Sigmoid colon (tissue), 7 donors: ENCODE measurements around the gene NAA50. TPM values are rescaled to one million over a fixed set of nuclear protein-coding genes. Genes with fewer than 3 reads are reported as not detected.

ENCODE experiments used
- DNase-seq: peaks from one replicate; pipeline ENCODE4 v3.0.0-alpha.2; 2019
- H3K27ac ChIP-seq, 4 donors: fragments of 200-600 bp; sonication (generic); one replicate each; pipeline ENCODE4 v1.5.1; 2016 to 2019; ENCODE audit warnings: mild to moderate bottlenecking in 1 of 4
- H3K27me3 ChIP-seq, 3 donors: fragments of 200-600 bp; sonication (generic); one replicate each; pipeline ENCODE4 v1.5.1; 2019; ENCODE audit warnings: mild to moderate bottlenecking in 1 of 3
- H3K36me3 ChIP-seq, 4 donors: fragments of 200-600 bp; sonication (generic); one replicate each; pipeline ENCODE4 v1.5.1; 2016 to 2019
- H3K4me1 ChIP-seq, 4 donors: fragments of 200-600 bp; sonication (generic); one replicate each; pipeline ENCODE4 v1.5.1; 2017 to 2019
- H3K4me3 ChIP-seq, 4 donors: fragments of 200-600 bp; sonication (generic); one replicate each; pipeline ENCODE4 v1.5.1; 2017 to 2019; ENCODE audit warnings: mild to moderate bottlenecking in 2 of 4, moderate library complexity in 1 of 4
- H3K9me3 ChIP-seq, 4 donors: fragments of 200-600 bp in 3 of 4; sonication (generic) in 3 of 4; one replicate each; pipeline versions ENCODE4 v1.5.1 to v1.6.1; 2013 to 2019
- CTCF ChIP-seq, 4 experiments: fragments of 450-650 bp in 3 of 4; fragments of 200-600 bp in 1 of 4; IDR thresholded peaks; one replicate each; pipeline ENCODE4 v1.5.1; 2016 to 2019; ENCODE audit warnings: antibody characterized with exemption in 4 of 4, mild to moderate bottlenecking in 3 of 4, moderate library complexity in 2 of 4
- EP300 ChIP-seq, 4 donors: sonication (generic); formaldehyde crosslinking; IDR thresholded peaks; one replicate each; pipeline ENCODE4 v1.6.1; 2017; ENCODE audit warnings: antibody characterized with exemption in 4 of 4
- POLR2A ChIP-seq, 2 donors: fragments of 450-650 bp; IDR thresholded peaks; one replicate each; pipeline ENCODE4 v1.6.1; 2016; ENCODE audit warnings: antibody characterized with exemption in 2 of 2, mild to moderate bottlenecking in 2 of 2, moderate library complexity in 2 of 2
- POLR2AphosphoS5 ChIP-seq, 4 donors: sonication (generic); formaldehyde crosslinking; IDR thresholded peaks; one replicate each; pipeline ENCODE4 v1.6.1; 2017; ENCODE audit warnings: antibody characterized with exemption in 4 of 4
- WGBS, 2 donors: extraction: QIAGEN DNeasy Blood & Tissue Kit; methylation state at CpG; one replicate each; pipeline ENCODE4 v1.1.7; 2013; 5-methylcytosine and 5-hydroxymethylcytosine counted together
- intact Hi-C: fragments of 100-400 bp; cut with DNase I; formaldehyde crosslinking; loops from one replicate; pipeline ENCODE4 v1.15.1; 2023
- polyA plus RNA-seq, 3 donors: library from polyadenylated mRNA; stranded (reverse); fragments of 200-250 nt; gene quantifications; one replicate each; pipeline ENCODE4 v1.2.3, GENCODE V29; 2013
- total RNA-seq, 4 donors: library from RNA; depleted of rRNA; stranded (reverse); fragments of >200 nt; gene quantifications; one replicate each; pipeline ENCODE4 v1.1.0, GENCODE V29; 2016
- donor health status: healthy with polysubstance abuse.
- donor health status: Bipolar disorder and iron deficiency.
- donor health status: healthy.

NAA50 gene
- total and polyA plus RNA-seq, 7 donors = 29.4 to 89.9 (median 64.1) TPM

- H3K9me3 ChIP-seq = no peaks in the 10 kb centered on the region
- WGBS, 2 donors = 48 to 77% methylated on average over 6 of the region's 6 CpGs
- H3K27ac ChIP-seq = peak overlapping the region; percentile 91 to 100 (median 100)
- H3K4me1 ChIP-seq = peaks cover 0 to 34% (median 27%) of the 10 kb centered on the region in 4 donors
- no peak for DNase-seq
- no peak for TF ChIP-seq POLR2A (IDR thresholded peaks at IDR 0.05)
- intact Hi-C loops = loop anchor here (5.0 kb wide), 2 partner anchors 66 to 181 kb away; partner anchors contain the start of gene SPICE1
- H3K36me3 ChIP-seq = no peaks in the 10 kb centered on the region
- H3K27me3 ChIP-seq = no peaks in the 10 kb centered on the region
- H3K4me3 ChIP-seq = peak overlapping the region in 1 of 4 donors; percentile 98
Observed at GRCh38 chr3:113698213-113698742, 47.8 kb downstream of the NAA50 start.

- DNase-seq = no peak
- intact Hi-C loops = loop anchor here (2.0 to 5.0 kb wide), 3 partner anchors 49 to 180 kb away; partner anchors contain the start of genes ATP6V1A, NAA50 and SPICE1
- Histone ChIP-seq H3K9me3 (no peaks in the 10 kb centered on the region), H3K27me3 (no peaks in the 10 kb centered on the region), H3K36me3 (no peaks in the 10 kb centered on the region), H3K4me1 (peaks cover 0 to 36% (median 27%) of the 10 kb centered on the region in 4 donors), H3K27ac (peak overlapping the region; percentile 91 to 100 (median 100)), H3K4me3 (peak overlapping the region; percentile 74 to 98 (median 94))
- 2 to 9% methylated on average over 10 of the region's 10 CpGs for WGBS, 2 donors
- no peak for TF ChIP-seq CTCF (IDR thresholded peaks at IDR 0.05)
- TF ChIP-seq POLR2AphosphoS5 (IDR thresholded peaks at IDR 0.05) = peak in 1 of 4 donors; percentile 2
Observed at GRCh38 chr3:113697500-113698090, 48.5 kb downstream of the NAA50 start.

GRCh38 chr3:113696658-113697499 lies 49.2 kb downstream of the NAA50 start:
- H3K4me3 ChIP-seq = peak overlapping the region; percentile 91 to 100 (median 98)
- peaks cover 0 to 39% (median 27%) of the 10 kb centered on the region in 4 donors for H3K4me1 ChIP-seq
- TF ChIP-seq POLR2AphosphoS5 (IDR thresholded peaks at IDR 0.05) (peak; percentile 4 to 73 (median 6)), EP300 (IDR thresholded peaks at IDR 0.05) (no peak)
- peak; percentile 100 for DNase-seq
- no peaks in the 10 kb centered on the region for H3K27me3 ChIP-seq
- peak overlapping the region; percentile 99 to 100 (median 100) for H3K27ac ChIP-seq
- 0 to 1% methylated on average over 38 of the region's 38 CpGs for WGBS, 2 donors
- intact Hi-C loops = loop anchor here (2.0 to 5.0 kb wide), 3 partner anchors 50 to 180 kb away; partner anchors contain the start of genes ATP6V1A, NAA50 and SPICE1
- no peaks in the 10 kb centered on the region for H3K36me3 ChIP-seq
- no peaks in the 10 kb centered on the region for H3K9me3 ChIP-seq

GRCh38 chr3:113695786-113696645 lies 50.0 kb downstream of the NAA50 start, which contains the start of gene USF3:
USF3 (minus strand) TSS chr3:113696642; CDS start chr3:113674878, 21,764 bp downstream.
- H3K36me3 ChIP-seq = no peaks in the 10 kb centered on the region
- WGBS, 2 donors = 0% methylated on average over 75 of the region's 75 CpGs
- H3K4me1 ChIP-seq = peaks cover 0 to 43% (median 27%) of the 10 kb centered on the region in 4 donors
- peak; percentile 88 for DNase-seq
- no peaks in the 10 kb centered on the region for H3K27me3 ChIP-seq
- TF ChIP-seq EP300 (IDR thresholded peaks at IDR 0.05) (no peak), CTCF (IDR thresholded peaks at IDR 0.05) (no peak), POLR2A (IDR thresholded peaks at IDR 0.05) (peak in 1 of 2 donors; percentile 33), POLR2AphosphoS5 (IDR thresholded peaks at IDR 0.05) (peak in 3 of 4 donors; percentile 52 to 55 (median 55))
- peak within 1 kb of the TSS; percentile 91 to 100 (median 98) for H3K4me3 ChIP-seq
- intact Hi-C loops = loop anchor here (2.0 to 5.0 kb wide), 3 partner anchors 51 to 179 kb away; partner anchors contain the start of genes ATP6V1A, NAA50 and SPICE1
- no peaks in the 10 kb centered on the region for H3K9me3 ChIP-seq
- H3K27ac ChIP-seq = peak within 1 kb of the TSS; percentile 99 to 100 (median 100)

GRCh38 chr3:113695431-113695785 lies 50.6 kb downstream of the NAA50 start:
- intact Hi-C loops = loop anchor here (5.0 kb wide), 2 partner anchors 63 to 178 kb away; partner anchors contain the start of gene SPICE1
- Histone ChIP-seq H3K27ac (peak overlapping the region; percentile 99 to 100 (median 100)), H3K27me3 (no peaks in the 10 kb centered on the region), H3K4me1 (peaks cover 0 to 43% (median 27%) of the 10 kb centered on the region in 4 donors), H3K36me3 (no peaks in the 10 kb centered on the region), H3K9me3 (no peaks in the 10 kb centered on the region), H3K4me3 (peak overlapping the region; percentile 91 to 100 (median 98))
- DNase-seq = no peak
- 4 to 12% methylated on average over 8 of the region's 8 CpGs for WGBS, 2 donors
- no peak for TF ChIP-seq CTCF (IDR thresholded peaks at IDR 0.05)
- TF ChIP-seq POLR2A (IDR thresholded peaks at IDR 0.05) = no peak
